K562 (cell line): ENCODE results near the gene NEDD9. TPM values are rescaled to one million over a fixed set of nuclear protein-coding genes. Genes with fewer than 3 reads are reported as not detected.

ENCODE experiments used
- ATAC-seq: fragments of 200-7000 bp; cut with Tn5 transposase; 3 replicates; pipeline ENCODE4 v1.9.1; 2020; ENCODE audit warnings: moderate library complexity
- BruUV-seq: library from RNA; stranded (reverse); fragments of 400-500 nt; replicated peaks from 2 replicates; lab custom pipeline; 2021; lab: Mats Ljungman, UMichigan
- CTCF ChIA-PET: fragments of 300-600 bp; formaldehyde crosslinking; extraction: SDS; loops from one replicate; lab custom pipeline; 2021; ENCODE audit warnings: low intra/inter-chr PET ratio; lab: Yijun Ruan, JAX
- POLR2A ChIA-PET: fragments of 300-600, 350-650 bp; sonication (Branson Sonifier 250); formaldehyde crosslinking; extraction: SDS; loops from one replicate; lab custom pipeline; 2021; ENCODE audit warnings: antibody characterized with exemption, inconsistent platforms; lab: Yijun Ruan, JAX
- DNase-seq, 4 experiments: peaks; one replicate each; pipeline versions ENCODE4 v3.0.0 to v3.0.0-alpha.2; 2011 to 2018; ENCODE audit warnings: low spot score in 3 of 4, mixed read lengths in 3 of 4; ENCODE audit errors: extremely low read depth in 1 of 4
- FAIRE-seq: peaks from 2 replicates; lab custom pipeline; 2011; peaks lifted over from hg19 to GRCh38; lab: Jason Lieb, UNC
- H2AFZ ChIP-seq: 2 replicates; pipeline ENCODE4 v1.6.0; 2011; ENCODE audit warnings: low read depth, low read length, control low read depth, inconsistent platforms
- H3K27ac ChIP-seq: fragments of 200-600 bp; 3 replicates; pipeline ENCODE4 v1.8.0; 2011; ENCODE audit warnings: low read depth, mild to moderate bottlenecking, control low read depth, inconsistent platforms, low read length, moderate library complexity, mixed read lengths; ENCODE audit errors: extremely low read depth
- H3K27me3 ChIP-seq, 2 experiments: fragments of 300-600 bp in 1 of 2; 2 replicates in 1 of 2; 3 replicates in 1 of 2; pipeline versions ENCODE4 v1.6.0 to v1.8.0; 2011; ENCODE audit warnings: inconsistent platforms in 2 of 2, low read length in 2 of 2, mild to moderate bottlenecking in 1 of 2, mixed read lengths in 1 of 2, moderate library complexity in 1 of 2; ENCODE audit not compliant: control insufficient read depth in 2 of 2, insufficient read depth in 2 of 2
- H3K36me3 ChIP-seq: fragments of 300-600 bp; 3 replicates; pipeline ENCODE4 v1.8.0; 2011; ENCODE audit warnings: mild to moderate bottlenecking, low read length, inconsistent platforms; ENCODE audit not compliant: control insufficient read depth, insufficient read depth
- H3K4me1 ChIP-seq, 2 experiments: fragments of 200-600 bp in 1 of 2; replicated peaks in 1 of 2; 2 replicates in 1 of 2; 3 replicates in 1 of 2; pipeline versions ENCODE4 v1.5.1 to v1.8.0; 2011; ENCODE audit warnings: inconsistent platforms in 2 of 2, low read length in 2 of 2, mild to moderate bottlenecking in 1 of 2, mixed read lengths in 1 of 2, moderate library complexity in 1 of 2; ENCODE audit not compliant: control insufficient read depth in 2 of 2, insufficient read depth in 2 of 2
- H3K4me2 ChIP-seq: 2 replicates; pipeline ENCODE4 v1.6.1; 2011; ENCODE audit warnings: low read length, control low read depth, inconsistent platforms, mixed read lengths; ENCODE audit not compliant: insufficient read depth
- H3K4me3 ChIP-seq: fragments of 200-600 bp; sonication (generic), shearing (Covaris generic); 2 replicates; pipeline ENCODE4 v1.5.1; 2016; ENCODE audit warnings: control low read depth, inconsistent platforms
- H3K79me2 ChIP-seq: fragments of 200-600 bp; 3 replicates; pipeline ENCODE4 v1.8.0; 2011; ENCODE audit warnings: low read length, inconsistent platforms; ENCODE audit not compliant: control insufficient read depth, insufficient read depth
- H3K9ac ChIP-seq, 2 experiments: 2 replicates each; pipeline versions ENCODE4 v1.6.0 to v1.6.1; 2011; ENCODE audit warnings: low read depth in 2 of 2, low read length in 2 of 2, control low read depth in 1 of 2, inconsistent platforms in 1 of 2, mild to moderate bottlenecking in 1 of 2, mixed read lengths in 1 of 2; ENCODE audit not compliant: insufficient read depth in 1 of 2
- H3K9me1 ChIP-seq: one replicate; pipeline ENCODE4 v1.6.0; 2011; ENCODE audit warnings: inconsistent platforms, mild to moderate bottlenecking, low read length, moderate library complexity; ENCODE audit not compliant: control insufficient read depth, insufficient read depth
- H3K9me3 ChIP-seq: replicated peaks from 2 replicates; pipeline ENCODE4 v1.5.1; 2011; ENCODE audit warnings: low read depth, low read length, inconsistent platforms; ENCODE audit not compliant: control insufficient read depth, insufficient read depth
- H4K20me1 ChIP-seq: replicated peaks from 2 replicates; pipeline ENCODE4 v1.6.1; 2011; ENCODE audit warnings: low read length, inconsistent platforms, mixed read lengths; ENCODE audit not compliant: control insufficient read depth, insufficient read depth
- CREB5 ChIP-seq: fragments of 250-450 bp; sonication (Bioruptor Pico); IDR thresholded peaks from 2 replicates; pipeline ENCODE4 v1.5.0; 2020; ENCODE audit warnings: mild to moderate bottlenecking
- CREBBP ChIP-seq: IDR thresholded peaks from one replicate; pipeline ENCODE4 v1.6.1; 2012; ENCODE audit warnings: low read depth, mild to moderate bottlenecking, control low read depth, inconsistent platforms, low read length
- E2F5 ChIP-seq: sonication (generic); formaldehyde crosslinking; IDR thresholded peaks from 2 replicates; pipeline ENCODE4 v1.8.0; 2022; ENCODE audit warnings: mild to moderate bottlenecking, missing genetic modification reagents
- EGR1 ChIP-seq: fragments of 450-650 bp; conservative IDR thresholded peaks from 2 replicates; pipeline ENCODE4 v1.6.1; 2017; ENCODE audit warnings: mild to moderate bottlenecking
- MAFF ChIP-seq: IDR thresholded peaks from 2 replicates; pipeline ENCODE4 v1.6.1; 2012; ENCODE audit warnings: low read length, improper control_type of control experiment
- NFIX ChIP-seq: fragments of 250-450 bp; sonication (Bioruptor Pico); IDR thresholded peaks from 2 replicates; pipeline ENCODE4 v1.4.0; 2020; ENCODE audit warnings: low read depth, mild to moderate bottlenecking, moderate library complexity
- NR2C2 ChIP-seq, 2 experiments: fragments of 200-800 bp in 1 of 2; sonication (Bioruptor generic) in 1 of 2; sonication (generic) in 1 of 2; formaldehyde crosslinking in 1 of 2; IDR thresholded peaks; 2 replicates each; pipeline versions ENCODE4 v1.6.1 to v1.8.0; 2016 to 2022; ENCODE audit warnings: mild to moderate bottlenecking in 1 of 2, missing compliant biosample characterization in 1 of 2, missing genetic modification characterization in 1 of 2, missing genetic modification reagents in 1 of 2
- THRAP3 ChIP-seq: fragments of 450-650 bp; IDR thresholded peaks from 2 replicates; pipeline ENCODE4 v1.6.1; 2016; ENCODE audit warnings: mild to moderate bottlenecking, inconsistent platforms, borderline replicate concordance
- ZNF143 ChIP-seq: sonication (generic); formaldehyde crosslinking; IDR thresholded peaks from 2 replicates; pipeline ENCODE4 v1.9.0; 2022; ENCODE audit warnings: mild to moderate bottlenecking, missing genetic modification reagents
- ZNF174 ChIP-seq: fragments of 250-450 bp; sonication (Bioruptor Pico); IDR thresholded peaks from 2 replicates; pipeline ENCODE4 v1.4.0; 2020; ENCODE audit warnings: mild to moderate bottlenecking
- ZNF197 ChIP-seq: fragments of 200-800 bp; sonication (Bioruptor generic); IDR thresholded peaks from 2 replicates; pipeline ENCODE4 v1.6.1; 2016; ENCODE audit warnings: low read depth, missing genetic modification characterization, missing compliant biosample characterization
- ZNF263 ChIP-seq: sonication (generic); formaldehyde crosslinking; IDR thresholded peaks from 2 replicates; pipeline ENCODE4 v1.8.0; 2022; ENCODE audit warnings: mild to moderate bottlenecking, missing genetic modification reagents, borderline replicate concordance
- ZNF354B ChIP-seq: fragments of 250-450 bp; sonication (Bioruptor Pico); IDR thresholded peaks from 2 replicates; pipeline ENCODE4 v1.4.0; 2020
- ZNF444 ChIP-seq: fragments of 250-450 bp; sonication (Bioruptor Pico); IDR thresholded peaks from 2 replicates; pipeline ENCODE4 v1.4.0; 2020; ENCODE audit warnings: mild to moderate bottlenecking, moderate library complexity
- ZNF668 ChIP-seq: fragments of 250-450 bp; sonication (Bioruptor Pico); IDR thresholded peaks from 2 replicates; pipeline ENCODE4 v1.8.0; 2022; ENCODE audit warnings: mild to moderate bottlenecking, inconsistent platforms
- WGBS: fragments of 100-300 bp; shearing (Covaris generic); methylation state at CpG from one replicate; pipeline ENCODE4 v1.1.6; 2016; ENCODE audit warnings: low coverage, mixed read lengths; ENCODE audit not compliant: insufficient coverage; ENCODE audit errors: missing lambda C conversion rate; 5-methylcytosine and 5-hydroxymethylcytosine counted together
- in situ Hi-C: fragments of 300-500 bp; cut with MboI; formaldehyde crosslinking; loops from 4 replicates; pipeline ENCODE4 v1.15.0; 2018; ENCODE audit warnings: inconsistent platforms, mixed read lengths
- intact Hi-C: fragments of 100-400 bp; cut with micrococcal nuclease; formaldehyde crosslinking; loops from 2 replicates; pipeline ENCODE4 v1.14.2; 2022
- polyA plus RNA-seq, 8 experiments: library from polyadenylated mRNA; depleted of rRNA in 4 of 8; stranded (reverse) in 5 of 8; unstranded in 3 of 8; fragments of >200 nt; fragmentation: Nextera tagmentation in 2 of 8; fragmentation: Illumina TruSeq in 1 of 8; extraction: Ambion mirVana in 2 of 8; extraction: Trizol in 1 of 8; gene quantifications; 2 replicates each; pipeline versions ENCODE4 v1.2.1 to v1.2.3, GENCODE V29; 2011 to 2014; ENCODE audit warnings: inconsistent platforms in 1 of 8, missing spikeins in 1 of 8
- total RNA-seq, 7 experiments: library from RNA; depleted of rRNA in 6 of 7; stranded (reverse); fragments of >200 nt in 6 of 7; fragmentation: Illumina TruSeq in 2 of 7; extraction: Trizol in 2 of 7; gene quantifications; 2 replicates each; pipeline versions ENCODE4 v1.2.1 to v1.2.3, GENCODE V29; 2011 to 2021; ENCODE audit warnings: low replicate concordance in 1 of 7
- TF ChIP-seq, protein P1 (sequence below): fragments of 250-450 bp; sonication (Bioruptor Pico); IDR thresholded peaks from 2 replicates; pipeline ENCODE4 v1.5.1; 2021; ENCODE audit warnings: mild to moderate bottlenecking
- TF ChIP-seq, protein P2 (sequence below): fragments of 450-650 bp; formaldehyde crosslinking; IDR thresholded peaks from 2 replicates; pipeline ENCODE4 v1.4.0; 2020; ENCODE audit warnings: mild to moderate bottlenecking, moderate library complexity
- TF ChIP-seq, protein P3 (sequence below): IDR thresholded peaks from 2 replicates; pipeline ENCODE4 v1.6.1; 2011; ENCODE audit not compliant: insufficient read length; ENCODE audit errors: extremely low read depth

NEDD9 gene
- total and polyA plus RNA-seq, 9 of the 15 experiments (the other 6 are each of a cell fraction or from before 2014, with no cell fraction given) = 0.04 to 0.18 (median 0.15) TPM; not detected in 6

DNA sequence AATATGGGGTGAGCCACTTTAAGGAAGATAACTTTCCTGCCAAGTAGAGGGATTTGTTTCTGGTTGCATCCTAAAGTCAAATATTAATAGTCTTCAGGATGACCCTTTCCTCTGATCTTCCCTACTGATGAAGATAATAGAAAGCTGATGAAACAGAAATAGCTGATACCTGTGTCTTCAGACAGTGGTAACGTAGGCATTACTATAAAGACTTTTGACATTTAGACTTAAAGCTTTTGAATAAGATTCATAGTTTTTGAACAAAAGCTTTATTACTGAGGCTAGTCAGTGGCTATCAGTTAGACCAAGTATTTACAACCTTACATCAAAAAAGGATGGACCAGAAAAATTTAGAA is 1.4 kb downstream of the NEDD9 start:
- no peak overlapping the region for H3K9ac ChIP-seq
- POLR2A ChIA-PET = interaction anchor here (1.5 to 2.3 kb wide), 2 partner anchors 11 to 18 kb away, joined by 3 to 7 read pairs; no protein-coding TSS in a partner anchor

More for the DNA sequence above, 1.4 kb downstream of the NEDD9 start:
- no TSS peak for BruUV-seq
- Histone ChIP-seq H3K27ac (no peak overlapping the region), H3K79me2 (no peaks in the 10 kb centered on the region), H3K4me1 (peaks cover 6 to 10% of the 10 kb centered on the region in 2 experiments; a peak in 4 of 5 replicates), H4K20me1 (no peaks in the 10 kb centered on the region), H3K36me3 (no peaks in the 10 kb centered on the region), H2AFZ (no peak overlapping the region), H3K4me3 (no peak overlapping the region), H3K9me1 (no peaks in the 10 kb centered on the region), H3K4me2 (no peak overlapping the region), H3K9me3 (no peaks in the 10 kb centered on the region), H3K27me3 (peaks cover 18 to 20% of the 10 kb centered on the region in 2 experiments; a peak in 4 of 5 replicates)
- ATAC-seq = no peak
- no peak for DNase-seq
- in situ Hi-C loops (no loop called here), intact Hi-C loops (loop anchor here (5.0 kb wide), 1 partner anchor 89 kb away; no protein-coding TSS in a partner anchor)
- CTCF ChIA-PET = no interaction called here
- no peak for TF ChIP-seq THRAP3
- TF ChIP-seq NFIX (CRISPR knock-in tag) = no peak
- TF ChIP-seq, protein P1, sequence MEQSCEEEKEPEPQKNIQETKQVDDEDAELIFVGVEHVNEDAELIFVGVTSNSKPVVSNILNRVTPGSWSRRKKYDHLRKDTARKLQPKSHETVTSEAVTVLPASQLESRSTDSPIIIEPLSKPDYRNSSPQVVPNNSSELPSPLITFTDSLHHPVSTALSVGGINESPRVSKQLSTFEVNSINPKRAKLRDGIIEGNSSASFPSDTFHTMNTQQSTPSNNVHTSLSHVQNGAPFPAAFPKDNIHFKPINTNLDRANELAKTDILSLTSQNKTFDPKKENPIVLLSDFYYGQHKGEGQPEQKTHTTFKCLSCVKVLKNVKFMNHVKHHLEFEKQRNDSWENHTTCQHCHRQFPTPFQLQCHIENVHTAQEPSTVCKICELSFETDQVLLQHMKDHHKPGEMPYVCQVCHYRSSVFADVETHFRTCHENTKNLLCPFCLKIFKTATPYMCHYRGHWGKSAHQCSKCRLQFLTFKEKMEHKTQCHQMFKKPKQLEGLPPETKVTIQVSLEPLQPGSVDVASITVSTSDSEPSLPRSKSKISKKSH (CRISPR knock-in tag) = no peak
- no peak for TF ChIP-seq ZNF174 (CRISPR knock-in tag)
- no peak for TF ChIP-seq ZNF668 (CRISPR knock-in tag)
- TF ChIP-seq NR2C2 (CRISPR knock-in tag; IDR thresholded peaks at IDR 0.05) = no peak
- no peak for TF ChIP-seq NR2C2 (tag; IDR thresholded peaks at IDR 0.05)
- TF ChIP-seq, protein P2, sequence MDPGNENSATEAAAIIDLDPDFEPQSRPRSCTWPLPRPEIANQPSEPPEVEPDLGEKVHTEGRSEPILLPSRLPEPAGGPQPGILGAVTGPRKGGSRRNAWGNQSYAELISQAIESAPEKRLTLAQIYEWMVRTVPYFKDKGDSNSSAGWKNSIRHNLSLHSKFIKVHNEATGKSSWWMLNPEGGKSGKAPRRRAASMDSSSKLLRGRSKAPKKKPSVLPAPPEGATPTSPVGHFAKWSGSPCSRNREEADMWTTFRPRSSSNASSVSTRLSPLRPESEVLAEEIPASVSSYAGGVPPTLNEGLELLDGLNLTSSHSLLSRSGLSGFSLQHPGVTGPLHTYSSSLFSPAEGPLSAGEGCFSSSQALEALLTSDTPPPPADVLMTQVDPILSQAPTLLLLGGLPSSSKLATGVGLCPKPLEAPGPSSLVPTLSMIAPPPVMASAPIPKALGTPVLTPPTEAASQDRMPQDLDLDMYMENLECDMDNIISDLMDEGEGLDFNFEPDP (CRISPR knock-in tag) = no peak
- TF ChIP-seq MAFF = no peak
- no peak for TF ChIP-seq E2F5 (CRISPR knock-in tag)
- no peak for TF ChIP-seq ZNF263
- no peak for TF ChIP-seq ZNF197
- no peak for TF ChIP-seq EGR1
- no peak for TF ChIP-seq ZNF444 (CRISPR knock-in tag)
- TF ChIP-seq CREBBP = no peak
- TF ChIP-seq, protein P3, sequence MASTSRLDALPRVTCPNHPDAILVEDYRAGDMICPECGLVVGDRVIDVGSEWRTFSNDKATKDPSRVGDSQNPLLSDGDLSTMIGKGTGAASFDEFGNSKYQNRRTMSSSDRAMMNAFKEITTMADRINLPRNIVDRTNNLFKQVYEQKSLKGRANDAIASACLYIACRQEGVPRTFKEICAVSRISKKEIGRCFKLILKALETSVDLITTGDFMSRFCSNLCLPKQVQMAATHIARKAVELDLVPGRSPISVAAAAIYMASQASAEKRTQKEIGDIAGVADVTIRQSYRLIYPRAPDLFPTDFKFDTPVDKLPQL = no peak
- no peak for TF ChIP-seq ZNF354B (CRISPR knock-in tag)
- TF ChIP-seq ZNF143 (CRISPR knock-in tag) = no peak
- TF ChIP-seq CREB5 (CRISPR knock-in tag) = no peak
- no peak for FAIRE-seq
- WGBS = 5% methylated on average over 1 of the region's 1 CpG
